Transverse colon (tissue), 4 donors: ENCODE results near the gene FAM234A. TPM values are rescaled to one million over a fixed set of nuclear protein-coding genes. Genes with fewer than 3 reads are reported as not detected.

ENCODE experiments used
- DNase-seq: peaks from one replicate; pipeline ENCODE4 v3.0.0-alpha.2; 2019
- H3K27ac ChIP-seq, 4 donors: fragments of 200-600 bp; sonication (generic); 2 replicates each; pipeline ENCODE4 v1.5.1; 2016 to 2018; ENCODE audit warnings: inconsistent platforms in 4 of 4
- H3K27me3 ChIP-seq: fragments of 200-600 bp; sonication (generic); 2 replicates; pipeline ENCODE4 v1.5.1; 2017; ENCODE audit warnings: inconsistent platforms
- H3K36me3 ChIP-seq, 4 donors: fragments of 200-600 bp; sonication (generic); 2 replicates each; pipeline ENCODE4 v1.5.1; 2017 to 2019; ENCODE audit warnings: inconsistent platforms in 4 of 4
- H3K4me1 ChIP-seq, 4 donors: fragments of 200-600 bp; sonication (generic); 2 replicates each; pipeline ENCODE4 v1.5.1; 2017 to 2020; ENCODE audit warnings: inconsistent platforms in 4 of 4
- H3K4me3 ChIP-seq, 4 donors: fragments of 200-600 bp; sonication (generic); 1 replicate in 1 of 4; 2 replicates in 3 of 4; pipeline versions ENCODE4 v1.5.1 to v1.6.1; 2017 to 2019; ENCODE audit warnings: inconsistent platforms in 4 of 4
- H3K9me3 ChIP-seq, 2 donors: fragments of 200-600 bp; sonication (generic); 2 replicates each; pipeline ENCODE4 v1.5.1; 2017 to 2019; ENCODE audit warnings: inconsistent platforms in 2 of 2
- EP300 ChIP-seq: sonication (generic); formaldehyde crosslinking; IDR thresholded peaks from one replicate; pipeline ENCODE4 v1.6.1; 2017; ENCODE audit warnings: antibody characterized with exemption, low read depth
- POLR2A ChIP-seq: fragments of 450-650 bp; IDR thresholded peaks from one replicate; pipeline ENCODE4 v1.6.1; 2016; ENCODE audit warnings: antibody characterized with exemption, mild to moderate bottlenecking, moderate library complexity
- POLR2AphosphoS5 ChIP-seq, 3 donors: sonication (generic); formaldehyde crosslinking; IDR thresholded peaks; one replicate each; pipeline ENCODE4 v1.6.1; 2016; ENCODE audit warnings: antibody characterized with exemption in 3 of 3
- WGBS, 2 donors: methylation state at CpG; one replicate each; pipeline ENCODE4 v1.1.5; 2018; ENCODE audit warnings: low coverage in 1 of 2; 5-methylcytosine and 5-hydroxymethylcytosine counted together
- in situ Hi-C, 4 donors: fragments of 200-750 bp; cut with MboI; loops; one replicate each; pipeline versions ENCODE4 v1.15.0 to v1.15.1; 2017; ENCODE audit warnings: low sequenced_read_pairs in 3 of 4, low pct_ligation_motif_present in 1 of 4, low pct_unique_long_range_greater_than_20kb in 1 of 4
- intact Hi-C: fragments of 100-400 bp; cut with DNase I; formaldehyde crosslinking; loops from one replicate; pipeline ENCODE4 v1.15.1; 2023; ENCODE audit warnings: low total_unique reads
- total RNA-seq, 4 donors: library from RNA; depleted of rRNA; stranded (reverse); fragments of >200 nt; gene quantifications; one replicate each; pipeline ENCODE4 v1.1.0, GENCODE V29; 2016
- TF ChIP-seq, protein P1 (sequence below), 5 experiments: fragments of 200-600 bp in 3 of 5; fragments of 450-650 bp in 2 of 5; sonication (generic) in 3 of 5; IDR thresholded peaks; 1 replicate in 2 of 5; 2 replicates in 3 of 5; pipeline ENCODE4 v1.5.1; 2016 to 2017; ENCODE audit warnings: antibody characterized with exemption in 5 of 5, inconsistent platforms in 3 of 5, mild to moderate bottlenecking in 2 of 5, moderate library complexity in 1 of 5

Gene FAM234A
- total RNA-seq, 4 donors from 2014 or later, result 55.4 to 328 (median 112) TPM

GRCh38 chr16:212999-213398, 21.6 kb upstream of the FAM234A start:
- 92 to 100% methylated on average over 1 to 3 of the region's 3 CpGs for WGBS, 2 donors
- Histone ChIP-seq H3K9me3 (no peaks in the 10 kb centered on the region), H3K27me3 (no peaks in the 10 kb centered on the region), H3K27ac (no peak overlapping the region), H3K36me3 (peaks cover 0 to 42% (median 21%) of the 10 kb centered on the region in 4 donors), H3K4me3 (no peak overlapping the region), H3K4me1 (no peaks in the 10 kb centered on the region)
- no peak for DNase-seq
- in situ Hi-C loops, result no loop called here
- intact Hi-C loops, result no loop called here
- TF ChIP-seq POLR2A (no peak), POLR2AphosphoS5 (IDR thresholded peaks at IDR 0.05) (no peak), EP300 (no peak)
- TF ChIP-seq, protein P1, sequence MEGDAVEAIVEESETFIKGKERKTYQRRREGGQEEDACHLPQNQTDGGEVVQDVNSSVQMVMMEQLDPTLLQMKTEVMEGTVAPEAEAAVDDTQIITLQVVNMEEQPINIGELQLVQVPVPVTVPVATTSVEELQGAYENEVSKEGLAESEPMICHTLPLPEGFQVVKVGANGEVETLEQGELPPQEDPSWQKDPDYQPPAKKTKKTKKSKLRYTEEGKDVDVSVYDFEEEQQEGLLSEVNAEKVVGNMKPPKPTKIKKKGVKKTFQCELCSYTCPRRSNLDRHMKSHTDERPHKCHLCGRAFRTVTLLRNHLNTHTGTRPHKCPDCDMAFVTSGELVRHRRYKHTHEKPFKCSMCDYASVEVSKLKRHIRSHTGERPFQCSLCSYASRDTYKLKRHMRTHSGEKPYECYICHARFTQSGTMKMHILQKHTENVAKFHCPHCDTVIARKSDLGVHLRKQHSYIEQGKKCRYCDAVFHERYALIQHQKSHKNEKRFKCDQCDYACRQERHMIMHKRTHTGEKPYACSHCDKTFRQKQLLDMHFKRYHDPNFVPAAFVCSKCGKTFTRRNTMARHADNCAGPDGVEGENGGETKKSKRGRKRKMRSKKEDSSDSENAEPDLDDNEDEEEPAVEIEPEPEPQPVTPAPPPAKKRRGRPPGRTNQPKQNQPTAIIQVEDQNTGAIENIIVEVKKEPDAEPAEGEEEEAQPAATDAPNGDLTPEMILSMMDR (IDR thresholded peaks at IDR 0.05), result no peak

DNA sequence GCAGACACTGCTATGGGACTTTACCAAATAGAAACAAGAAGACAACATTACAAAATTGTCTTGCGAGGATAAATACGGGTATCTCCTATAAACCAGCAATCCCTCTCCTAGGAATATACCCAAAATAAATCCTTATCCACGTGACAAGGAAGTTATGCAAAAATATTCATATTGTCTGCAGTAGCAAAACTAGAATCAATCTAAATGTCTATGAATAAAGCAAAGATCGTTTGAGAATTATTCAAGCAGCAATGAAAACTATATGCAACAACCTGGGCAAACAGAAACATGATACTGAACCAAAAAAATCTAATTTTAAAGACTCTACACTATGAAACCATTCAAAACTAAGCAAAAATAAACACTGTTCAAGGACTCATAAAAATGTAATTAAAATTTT, 14.6 kb upstream of the FAM234A start:
- peaks cover 0 to 73% (median 28%) of the 10 kb centered on the region in 4 donors for H3K36me3 ChIP-seq
- peaks cover 0 to 3% (median 1%) of the 10 kb centered on the region in 4 donors for H3K4me1 ChIP-seq
- 60 to 74% methylated on average over 3 to 4 of the region's 4 CpGs for WGBS, 2 donors
- no peak for DNase-seq
- in situ Hi-C loops (no loop called here), intact Hi-C loops (no loop called here)
- no peaks in the 10 kb centered on the region for H3K9me3 ChIP-seq
- TF ChIP-seq, protein P1 (IDR thresholded peaks at IDR 0.05), result no peak
- TF ChIP-seq EP300, result no peak
- no peak for TF ChIP-seq POLR2A
- no peak for TF ChIP-seq POLR2AphosphoS5 (IDR thresholded peaks at IDR 0.05)
- no peak overlapping the region for H3K27ac ChIP-seq
- H3K4me3 ChIP-seq, result no peak overlapping the region
- no peaks in the 10 kb centered on the region for H3K27me3 ChIP-seq

GRCh38 chr16:228151-228851, 6.3 kb upstream of the FAM234A start:
- peak overlapping the region; percentile 96 to 98 (median 97) for H3K27ac ChIP-seq
- intact Hi-C loops (no loop called here), in situ Hi-C loops (no loop called here)
- H3K27me3 ChIP-seq, result no peaks in the 10 kb centered on the region
- H3K9me3 ChIP-seq, result no peaks in the 10 kb centered on the region
- TF ChIP-seq POLR2AphosphoS5 (IDR thresholded peaks at IDR 0.05) (no peak), EP300 (no peak), POLR2A (no peak)
- TF ChIP-seq, protein P1 (IDR thresholded peaks at IDR 0.05), result no peak
- 18 to 51% methylated on average over 4 to 9 of the region's 9 CpGs for WGBS, 2 donors
- H3K4me1 ChIP-seq, result peaks cover 9 to 21% (median 16%) of the 10 kb centered on the region in 4 donors
- peaks cover 0 to 33% (median 15%) of the 10 kb centered on the region in 4 donors for H3K36me3 ChIP-seq
- no peak for DNase-seq
- peak overlapping the region; percentile 79 to 91 (median 86) for H3K4me3 ChIP-seq

- H3K27me3 ChIP-seq, result no peaks in the 10 kb centered on the region
- peak within 1 kb of the TSS; percentile 79 to 91 (median 86) for H3K4me3 ChIP-seq
- H3K36me3 ChIP-seq, result peaks cover 0 to 25% (median 11%) of the 10 kb centered on the region in 4 donors
- WGBS, 2 donors, result 2 to 23% methylated on average over 4 to 80 of the region's 88 CpGs
- H3K9me3 ChIP-seq, result no peaks in the 10 kb centered on the region
- TF ChIP-seq, protein P1 (IDR thresholded peaks at IDR 0.05), result peak in 1 of 5 experiments; percentile 16
- TF ChIP-seq POLR2A, result peak; percentile 94
- peak; percentile 44 for TF ChIP-seq EP300
- peak; percentile 98 for TF ChIP-seq POLR2AphosphoS5 (IDR thresholded peaks at IDR 0.05)
- peak within 1 kb of the TSS; percentile 96 to 98 (median 97) for H3K27ac ChIP-seq
- in situ Hi-C loops (no loop called here), intact Hi-C loops (no loop called here)
- peak; percentile 90 for DNase-seq
- peaks cover 9 to 25% (median 16%) of the 10 kb centered on the region in 4 donors for H3K4me1 ChIP-seq
Measured at GRCh38 chr16:228852-229730, 5.5 kb upstream of the FAM234A start, which contains the start of gene LUC7L. LUC7L (minus strand) TSS chr16:229449; CDS start chr16:229339, 110 bp downstream.
